GM19043 (cell line): ENCODE results near the gene ABHD3.
"Not testable (repeated sequence)": the region's sequence is repeated elsewhere in the genome, so short reads cannot be mapped to it uniquely, and the experiment has no call there.

ENCODE experiments used
- ATAC-seq: cut with Tn5 transposase; IDR thresholded peaks from one replicate; pipeline ENCODE4 v1.9.1; 2021; ENCODE audit warnings: low read depth; ENCODE audit not compliant: unreplicated experiment

The ABHD3 gene

GRCh38 chr18:21656402-21656801 is 48.2 kb downstream of the ABHD3 start:
- no peak for ATAC-seq

GRCh38 chr18:21653361-21653760 is 51.2 kb downstream of the ABHD3 start:
- ATAC-seq: no peak

- ATAC-seq: no peak
Observed at GRCh38 chr18:21652073-21652472, 52.5 kb downstream of the ABHD3 start.

- no peak for ATAC-seq
Observed at GRCh38 chr18:21650311-21650710, 54.3 kb downstream of the ABHD3 start.

- not testable (repeated sequence) for ATAC-seq
Observed at GRCh38 chr18:21640375-21640774, 64.2 kb downstream of the ABHD3 start.

GRCh38 chr18:21638822-21639221 is 65.8 kb downstream of the ABHD3 start:
- ATAC-seq: no peak

GRCh38 chr18:21636769-21637168 is 67.8 kb downstream of the ABHD3 start:
- no peak for ATAC-seq

GRCh38 chr18:21634588-21635199 is 69.9 kb downstream of the ABHD3 start:
- ATAC-seq: no peak

GRCh38 chr18:21632393-21632792 is 72.2 kb downstream of the ABHD3 start:
- ATAC-seq: no peak

GRCh38 chr18:21629089-21629832 is 75.3 kb downstream of the ABHD3 start:
- peak; percentile 95 for ATAC-seq

- ATAC-seq: not testable (repeated sequence)
Observed at GRCh38 chr18:21621640-21622039, 82.9 kb downstream of the ABHD3 start.

- ATAC-seq: peak; percentile 99
Observed at GRCh38 chr18:21612125-21613039, 92.2 kb downstream of the ABHD3 start, which contains the start of gene SNRPD1. TSS of gene SNRPD1 (plus strand) at chr18:21612314. CDS start at chr18:21612430, 116 bp downstream.

- ATAC-seq: not testable (repeated sequence)
Observed at GRCh38 chr18:21611401-21612124, 93.0 kb downstream of the ABHD3 start.

- no peak for ATAC-seq
Observed at GRCh38 chr18:21605213-21605612, 99.4 kb downstream of the ABHD3 start.

GRCh38 chr18:21604671-21605070 is 99.9 kb downstream of the ABHD3 start:
- ATAC-seq: no peak

GRCh38 chr18:21602299-21602587 is 102.3 kb downstream of the ABHD3 start:
- ATAC-seq: no peak
